ENCODE measurements around the gene TFEB. TPM values are rescaled to one million over a fixed set of nuclear protein-coding genes. Genes with fewer than 3 reads are reported as not detected.
A peak's percentile ranks its signal among the peaks of the same experiment; 100 is the strongest.

Gene TFEB
- total RNA-seq, 1 experiment from 2014 or later, result 7.3 TPM

DNA sequence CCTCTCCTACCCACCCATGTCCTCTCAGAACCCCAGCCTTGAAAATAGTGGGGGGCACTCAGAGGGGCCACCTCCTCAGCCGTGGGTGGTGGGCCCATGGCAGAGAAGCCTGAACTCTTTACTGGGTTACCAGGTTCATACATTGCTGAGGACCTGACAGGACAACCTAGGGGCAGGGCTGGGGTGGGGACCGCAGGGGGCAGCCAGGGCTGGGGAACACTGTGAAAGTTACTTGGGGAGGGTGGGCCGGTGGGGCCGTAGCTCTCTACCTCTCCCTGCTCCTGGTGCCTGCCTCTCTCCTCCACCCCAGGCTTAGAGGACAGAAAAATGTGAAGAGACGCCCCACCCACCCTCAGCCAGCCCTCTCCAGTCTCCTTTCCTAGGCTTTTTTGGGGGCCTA is 81.7 kb downstream of the TFEB start:
- Histone ChIP-seq H3K36me3 (ENCODE audit: low read depth) (no peaks in the 10 kb centered on the region), H3F3A (ENCODE audit: insufficient read depth, low read depth) (peaks cover 7% of the 10 kb centered on the region; the same call in 1 of the 2 replicates), H3K9me2 (ENCODE audit: insufficient read depth) (no peaks in the 10 kb centered on the region), H3K79me2 (ENCODE audit: low read depth) (no peaks in the 10 kb centered on the region), H2AFZ (no peak overlapping the region), H3K9me3 (ENCODE audit: insufficient read depth, low read depth) (no peaks in the 10 kb centered on the region), H3K4me2 (no peak overlapping the region), H4K20me1 (ENCODE audit: insufficient read depth) (no peaks in the 10 kb centered on the region), H3K27me3 (ENCODE audit: insufficient read depth, low read depth) (peaks cover 3% of the 10 kb centered on the region; the same call in 1 of the 2 replicates), H3K4me3 (no peak overlapping the region), H3K27ac (no peak overlapping the region), H3K4me1 (replicated peaks; ENCODE audit: insufficient read depth) (0 out of 2 replicates have a peak, but pooled peaks cover 8% of the 10 kb centered on the region)
- ChIA-PET POLR2A (ENCODE audit: unreplicated experiment) (interaction anchor here (0.6 kb wide), 1 partner anchor 45 kb away, joined by 5 read pairs; no protein-coding TSS in a partner anchor), CTCF (interaction anchor here (0.6 kb wide), 1 partner anchor 48 kb away, joined by 7 read pairs; no protein-coding TSS in a partner anchor)
- no TSS peak for BruUV-seq (replicated peaks)
- DNase-seq, result no peak
- intact Hi-C loops (cut with micrococcal nuclease; ENCODE audit: unreplicated experiment), result no loop called here
- TF ChIP-seq, protein P1, sequence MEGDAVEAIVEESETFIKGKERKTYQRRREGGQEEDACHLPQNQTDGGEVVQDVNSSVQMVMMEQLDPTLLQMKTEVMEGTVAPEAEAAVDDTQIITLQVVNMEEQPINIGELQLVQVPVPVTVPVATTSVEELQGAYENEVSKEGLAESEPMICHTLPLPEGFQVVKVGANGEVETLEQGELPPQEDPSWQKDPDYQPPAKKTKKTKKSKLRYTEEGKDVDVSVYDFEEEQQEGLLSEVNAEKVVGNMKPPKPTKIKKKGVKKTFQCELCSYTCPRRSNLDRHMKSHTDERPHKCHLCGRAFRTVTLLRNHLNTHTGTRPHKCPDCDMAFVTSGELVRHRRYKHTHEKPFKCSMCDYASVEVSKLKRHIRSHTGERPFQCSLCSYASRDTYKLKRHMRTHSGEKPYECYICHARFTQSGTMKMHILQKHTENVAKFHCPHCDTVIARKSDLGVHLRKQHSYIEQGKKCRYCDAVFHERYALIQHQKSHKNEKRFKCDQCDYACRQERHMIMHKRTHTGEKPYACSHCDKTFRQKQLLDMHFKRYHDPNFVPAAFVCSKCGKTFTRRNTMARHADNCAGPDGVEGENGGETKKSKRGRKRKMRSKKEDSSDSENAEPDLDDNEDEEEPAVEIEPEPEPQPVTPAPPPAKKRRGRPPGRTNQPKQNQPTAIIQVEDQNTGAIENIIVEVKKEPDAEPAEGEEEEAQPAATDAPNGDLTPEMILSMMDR (conservative IDR thresholded peaks at IDR 0.05), result no peak
- no peak for TF ChIP-seq EZH2 (IDR thresholded peaks at IDR 0.05; ENCODE audit: low read depth)

DNA sequence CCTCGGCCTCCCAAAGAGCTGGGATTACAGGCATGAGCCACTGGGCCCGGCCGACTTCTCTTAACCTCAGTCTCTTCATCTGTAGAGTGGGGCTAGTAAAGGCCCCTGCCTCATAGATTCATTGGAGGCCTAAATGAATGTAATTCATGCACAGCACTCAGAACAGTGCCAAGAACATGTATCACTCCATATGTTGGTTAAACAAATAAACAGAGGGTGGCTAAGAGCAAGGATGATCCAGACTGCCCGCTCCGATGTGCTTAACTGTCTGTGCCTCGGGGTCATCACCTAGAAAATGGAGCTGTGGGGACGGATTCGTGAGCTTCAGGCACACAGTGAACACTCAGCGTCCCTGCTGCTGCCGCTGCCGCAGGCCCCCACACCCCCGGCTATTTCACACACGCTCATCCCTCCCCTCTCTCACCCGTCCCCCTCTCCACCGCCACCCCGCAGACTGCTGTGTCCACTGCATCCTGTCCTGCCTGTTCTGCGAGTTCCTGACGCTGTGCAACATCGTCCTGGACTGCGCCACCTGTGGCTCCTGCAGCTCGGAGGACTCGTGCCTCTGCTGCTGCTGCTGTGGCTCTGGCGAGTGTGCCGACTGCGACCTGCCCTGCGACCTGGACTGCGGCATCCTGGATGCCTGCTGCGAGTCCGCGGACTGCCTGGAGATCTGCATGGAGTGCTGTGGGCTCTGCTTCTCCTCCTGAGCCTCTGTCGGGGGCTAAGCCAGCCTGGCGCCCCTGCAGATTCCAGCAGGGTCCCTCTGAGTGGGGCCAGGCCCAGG is 82.3 kb downstream of the TFEB start:
- Histone ChIP-seq H3K79me2 (ENCODE audit: low read depth) (no peaks in the 10 kb centered on the region), H3K27me3 (ENCODE audit: insufficient read depth, low read depth) (no peaks in the 10 kb centered on the region), H2AFZ (no peak overlapping the region), H4K20me1 (ENCODE audit: insufficient read depth) (no peaks in the 10 kb centered on the region), H3K4me2 (no peak overlapping the region), H3K9me3 (ENCODE audit: insufficient read depth, low read depth) (no peaks in the 10 kb centered on the region), H3K4me3 (no peak overlapping the region), H3K4me1 (replicated peaks; ENCODE audit: insufficient read depth) (0 out of 2 replicates have a peak, but pooled peaks cover 8% of the 10 kb centered on the region), H3K9me2 (ENCODE audit: insufficient read depth) (no peaks in the 10 kb centered on the region), H3K27ac (no peak overlapping the region), H3F3A (ENCODE audit: insufficient read depth, low read depth) (peaks cover 7% of the 10 kb centered on the region; the same call in 1 of the 2 replicates), H3K36me3 (ENCODE audit: low read depth) (no peaks in the 10 kb centered on the region)
- intact Hi-C loops (cut with micrococcal nuclease; ENCODE audit: unreplicated experiment), result no loop called here
- peak; percentile 59 to 69 for DNase-seq
- TF ChIP-seq EZH2 (IDR thresholded peaks at IDR 0.05; ENCODE audit: low read depth), result no peak
- TF ChIP-seq, protein P1 (conservative IDR thresholded peaks at IDR 0.05), result no peak
- CTCF ChIA-PET, result interaction anchor here (0.7 kb wide), 1 partner anchor 25 kb away, joined by 6 read pairs; no protein-coding TSS in a partner anchor
- POLR2A ChIA-PET (ENCODE audit: unreplicated experiment), result interaction anchor here (0.6 kb wide), 1 partner anchor 45 kb away, joined by 5 read pairs; no protein-coding TSS in a partner anchor
- BruUV-seq (replicated peaks), result no TSS peak

DNA sequence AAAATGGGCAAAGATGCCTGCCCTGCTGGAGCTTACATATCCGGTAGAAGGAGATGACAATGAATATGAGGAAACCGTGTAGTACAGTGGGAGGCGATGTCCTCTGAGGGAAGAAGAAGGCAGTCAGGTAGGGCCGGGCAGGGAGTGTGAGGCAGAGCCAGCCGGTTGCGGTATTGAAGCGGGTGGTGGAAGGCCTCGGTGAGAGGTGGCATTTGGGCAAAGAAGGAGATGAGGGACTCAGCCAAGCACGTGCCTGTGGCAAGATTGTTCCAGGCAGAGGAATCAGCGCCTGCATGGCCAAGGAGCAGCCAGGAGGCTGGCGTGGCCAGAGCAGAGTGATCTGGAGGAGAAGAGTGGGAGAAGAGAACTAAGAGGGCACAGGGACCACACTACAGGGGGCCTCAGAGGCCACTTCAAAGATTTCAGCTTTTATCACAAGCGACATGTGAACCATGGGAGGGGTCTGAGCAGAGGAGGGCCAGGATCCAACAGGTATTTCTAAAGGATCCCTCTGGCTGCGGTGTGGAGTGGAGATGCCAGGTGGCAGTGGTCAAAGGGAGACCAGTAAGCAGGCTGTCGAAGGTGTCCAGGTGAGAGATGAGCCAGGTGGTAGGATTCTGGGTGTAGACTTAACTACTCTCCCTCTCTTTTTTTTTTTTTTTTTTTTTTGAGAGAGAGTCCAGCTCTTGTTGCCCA is 83.3 kb downstream of the TFEB start:
- Histone ChIP-seq H3K4me3 (no peak overlapping the region), H3K36me3 (ENCODE audit: low read depth) (no peaks in the 10 kb centered on the region), H3K27me3 (ENCODE audit: insufficient read depth, low read depth) (no peaks in the 10 kb centered on the region), H4K20me1 (ENCODE audit: insufficient read depth) (no peaks in the 10 kb centered on the region), H3K79me2 (ENCODE audit: low read depth) (no peaks in the 10 kb centered on the region), H3K27ac (no peak overlapping the region), H3K9me3 (ENCODE audit: insufficient read depth, low read depth) (no peaks in the 10 kb centered on the region), H3K4me1 (replicated peaks; ENCODE audit: insufficient read depth) (0 out of 2 replicates have a peak, but pooled peaks cover 8% of the 10 kb centered on the region), H2AFZ (no peak overlapping the region), H3K4me2 (no peak overlapping the region), H3K9me2 (ENCODE audit: insufficient read depth) (no peaks in the 10 kb centered on the region), H3F3A (ENCODE audit: insufficient read depth, low read depth) (peaks cover 7% of the 10 kb centered on the region; the same call in 1 of the 2 replicates)
- ChIA-PET CTCF (interaction anchor here (0.6 to 0.7 kb wide), 2 partner anchors 26 to 49 kb away, joined by 6 to 17 read pairs; no protein-coding TSS in a partner anchor), POLR2A (ENCODE audit: unreplicated experiment) (no interaction called here)
- intact Hi-C loops (cut with micrococcal nuclease; ENCODE audit: unreplicated experiment), result no loop called here
- no peak for DNase-seq
- TF ChIP-seq EZH2 (IDR thresholded peaks at IDR 0.05; ENCODE audit: low read depth), result no peak
- TF ChIP-seq, protein P1 (conservative IDR thresholded peaks at IDR 0.05), result no peak
- no TSS peak for BruUV-seq (replicated peaks)
